ENCODE data around the gene LETMD1. TPM values are rescaled to one million over a fixed set of nuclear protein-coding genes. Genes with fewer than 3 reads are reported as not detected.
A peak's percentile ranks its signal among the peaks of the same experiment; 100 is the strongest.
"Not testable (repeated sequence)": the region's sequence is repeated elsewhere in the genome, so short reads cannot be mapped to it uniquely, and the experiment has no call there.

LETMD1 gene
- polyA plus RNA-seq, 1 experiment: 48.1 TPM

DNA sequence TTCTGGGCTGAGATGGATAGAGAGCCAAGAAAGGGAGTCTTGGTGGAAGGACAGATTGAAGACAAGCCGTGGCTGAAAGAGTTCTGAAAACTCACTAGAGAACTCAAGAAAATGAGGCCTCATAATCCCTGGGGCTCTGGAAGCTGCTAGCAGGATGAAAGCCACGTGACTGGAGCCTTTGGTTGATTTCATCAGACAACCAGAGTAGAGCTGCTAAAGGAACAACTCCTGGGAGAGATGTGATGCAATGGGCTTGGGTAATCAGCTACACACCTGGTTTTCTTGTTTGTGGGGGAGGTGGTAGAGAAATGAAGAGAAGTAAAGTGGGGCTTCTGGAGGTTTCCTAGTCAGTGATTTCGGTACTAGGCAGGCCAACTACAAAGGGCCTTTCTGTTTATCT is 21.9 kb downstream of the LETMD1 start:
- H3K27me3 ChIP-seq (ENCODE audit: control insufficient read depth, insufficient read depth, low read length): no peaks in the 10 kb centered on the region
- no peaks in the 10 kb centered on the region for H3K9me3 ChIP-seq (ENCODE audit: control insufficient read depth, insufficient read depth, low read length)
- no peak overlapping the region for H3K4me3 ChIP-seq (ENCODE audit: low read depth, low read length)
- TF ChIP-seq, protein P1, sequence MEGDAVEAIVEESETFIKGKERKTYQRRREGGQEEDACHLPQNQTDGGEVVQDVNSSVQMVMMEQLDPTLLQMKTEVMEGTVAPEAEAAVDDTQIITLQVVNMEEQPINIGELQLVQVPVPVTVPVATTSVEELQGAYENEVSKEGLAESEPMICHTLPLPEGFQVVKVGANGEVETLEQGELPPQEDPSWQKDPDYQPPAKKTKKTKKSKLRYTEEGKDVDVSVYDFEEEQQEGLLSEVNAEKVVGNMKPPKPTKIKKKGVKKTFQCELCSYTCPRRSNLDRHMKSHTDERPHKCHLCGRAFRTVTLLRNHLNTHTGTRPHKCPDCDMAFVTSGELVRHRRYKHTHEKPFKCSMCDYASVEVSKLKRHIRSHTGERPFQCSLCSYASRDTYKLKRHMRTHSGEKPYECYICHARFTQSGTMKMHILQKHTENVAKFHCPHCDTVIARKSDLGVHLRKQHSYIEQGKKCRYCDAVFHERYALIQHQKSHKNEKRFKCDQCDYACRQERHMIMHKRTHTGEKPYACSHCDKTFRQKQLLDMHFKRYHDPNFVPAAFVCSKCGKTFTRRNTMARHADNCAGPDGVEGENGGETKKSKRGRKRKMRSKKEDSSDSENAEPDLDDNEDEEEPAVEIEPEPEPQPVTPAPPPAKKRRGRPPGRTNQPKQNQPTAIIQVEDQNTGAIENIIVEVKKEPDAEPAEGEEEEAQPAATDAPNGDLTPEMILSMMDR (IDR thresholded peaks at IDR 0.05; ENCODE audit: low read depth, low read length): no peak
- ChIA-PET POLR2A (interaction anchor here (3.5 kb wide), 1 partner anchor 13 kb away, joined by 20 read pairs; the partner anchor contains the start of gene CSRNP2), CTCF (interaction anchor here (0.6 kb wide), 1 partner anchor 1104 kb away, joined by 5 read pairs; no protein-coding TSS in a partner anchor)
- DNase-seq (ENCODE audit: low read depth, low spot score): no peak
- H3K27ac ChIP-seq (ENCODE audit: low read depth, low read length): peak overlapping the region; percentile 57

DNA sequence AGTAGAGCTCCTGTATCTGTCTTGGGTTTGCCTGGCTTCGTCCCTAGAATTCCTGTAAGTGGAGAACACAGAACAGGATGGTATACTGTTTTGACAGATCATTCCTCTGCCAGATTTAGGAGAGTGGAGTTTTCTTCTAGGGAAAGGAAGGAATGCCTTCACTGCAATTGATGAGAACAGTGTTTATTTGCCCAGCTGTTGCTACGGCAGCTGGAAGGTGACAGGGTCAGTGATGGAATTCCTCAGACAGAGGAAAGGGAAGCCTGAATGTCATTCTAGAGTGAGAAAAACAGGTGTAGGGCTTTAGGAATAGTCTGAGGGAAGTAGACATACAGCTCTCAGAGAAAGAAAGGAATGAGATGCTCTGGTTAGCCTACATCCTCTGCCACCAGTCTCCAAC is 23.5 kb downstream of the LETMD1 start:
- ChIA-PET CTCF (no interaction called here), POLR2A (interaction anchor here (0.6 to 3.5 kb wide), 4 partner anchors 10 to 146 kb away, joined by 3 to 20 read pairs (median 4); partner anchors contain the start of genes CSRNP2 and POU6F1)
- DNase-seq (ENCODE audit: low read depth, low spot score): peak; percentile 24

DNA sequence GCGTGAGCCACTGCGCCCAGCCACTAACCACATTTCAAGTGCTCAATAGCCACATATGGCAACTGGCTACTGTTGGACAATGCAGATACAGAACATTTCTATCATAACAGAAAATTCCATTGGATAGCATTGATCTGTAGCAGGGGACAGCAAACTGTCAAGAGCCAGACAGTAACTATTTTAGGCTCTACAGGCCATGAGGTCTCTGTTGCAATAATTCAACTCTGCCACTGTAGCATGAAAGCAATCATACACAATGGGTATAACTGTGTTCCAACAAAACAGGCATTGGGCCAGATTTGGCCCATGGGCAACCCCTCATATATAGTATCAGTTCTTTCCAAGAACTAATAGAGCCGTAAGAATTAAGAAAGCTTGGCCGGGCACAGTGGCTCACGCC is 27.3 kb downstream of the LETMD1 start:
- Histone ChIP-seq H3K9me3 (ENCODE audit: control insufficient read depth, insufficient read depth, low read length) (no peaks in the 10 kb centered on the region), H3K4me3 (ENCODE audit: low read depth, low read length) (no peak overlapping the region), H3K27me3 (ENCODE audit: control insufficient read depth, insufficient read depth, low read length) (no peaks in the 10 kb centered on the region), H3K27ac (ENCODE audit: low read depth, low read length) (no peak overlapping the region)
- CTCF ChIA-PET: no interaction called here
- POLR2A ChIA-PET: interaction anchor here (2.8 kb wide), 1 partner anchor 8 kb away, joined by 20 read pairs; the partner anchor contains the start of gene CSRNP2
- DNase-seq (ENCODE audit: low read depth, low spot score): no peak
- TF ChIP-seq, protein P1 (IDR thresholded peaks at IDR 0.05; ENCODE audit: low read depth, low read length): no peak

More for the DNA sequence above, 23.5 kb downstream of the LETMD1 start:
- Histone ChIP-seq H3K27ac (ENCODE audit: low read depth, low read length) (peak overlapping the region; percentile 3), H3K27me3 (ENCODE audit: control insufficient read depth, insufficient read depth, low read length) (no peaks in the 10 kb centered on the region), H3K4me3 (ENCODE audit: low read depth, low read length) (no peak overlapping the region), H3K9me3 (ENCODE audit: control insufficient read depth, insufficient read depth, low read length) (no peaks in the 10 kb centered on the region)
- TF ChIP-seq, protein P1 (IDR thresholded peaks at IDR 0.05; ENCODE audit: low read depth, low read length): no peak

DNA sequence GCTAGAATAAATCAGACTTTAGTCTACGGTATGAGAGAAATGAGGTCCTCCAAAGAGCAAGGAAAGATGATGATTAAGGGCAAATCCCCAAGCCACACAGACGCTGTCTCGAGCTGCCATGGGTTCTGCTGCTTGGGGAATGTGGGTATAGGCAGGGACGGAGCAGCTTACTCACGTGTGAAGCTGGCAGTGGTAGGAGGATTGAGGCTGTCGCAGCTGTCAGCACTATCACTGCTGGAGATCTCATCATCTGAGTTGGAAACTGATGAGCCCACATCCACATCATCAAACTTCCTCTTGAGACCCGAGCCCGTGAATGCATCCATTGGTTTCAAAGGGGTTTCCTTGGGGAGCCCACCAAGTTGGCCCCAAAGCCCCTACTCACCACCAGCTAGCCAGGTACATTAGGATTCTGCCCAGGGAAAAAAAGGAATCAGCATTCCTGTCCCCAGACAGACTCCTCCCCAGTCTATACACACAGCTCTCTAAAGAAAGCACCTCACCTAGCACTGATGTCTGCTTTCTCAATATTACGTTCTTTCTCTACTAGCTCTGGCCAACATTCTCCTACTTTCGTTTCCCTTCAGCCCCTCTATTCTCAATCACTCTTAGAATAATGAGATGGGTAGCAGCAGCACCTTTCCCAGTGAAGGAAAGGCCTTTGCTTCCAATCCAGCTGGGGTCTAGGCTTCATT is 28.3 kb downstream of the LETMD1 start:
- DNase-seq (ENCODE audit: low read depth, low spot score): no peak
- TF ChIP-seq, protein P1 (IDR thresholded peaks at IDR 0.05; ENCODE audit: low read depth, low read length): no peak
- CTCF ChIA-PET: interaction anchor here (0.8 kb wide), 1 partner anchor 265 kb away, joined by 3 read pairs; no protein-coding TSS in a partner anchor
- no peaks in the 10 kb centered on the region for H3K27me3 ChIP-seq (ENCODE audit: control insufficient read depth, insufficient read depth, low read length)
- no peaks in the 10 kb centered on the region for H3K9me3 ChIP-seq (ENCODE audit: control insufficient read depth, insufficient read depth, low read length)
- no peak overlapping the region for H3K4me3 ChIP-seq (ENCODE audit: low read depth, low read length)
- H3K27ac ChIP-seq (ENCODE audit: low read depth, low read length): no peak overlapping the region
- POLR2A ChIA-PET: interaction anchor here (0.6 kb wide), 1 partner anchor 1128 kb away, joined by 3 read pairs; no protein-coding TSS in a partner anchor

DNA sequence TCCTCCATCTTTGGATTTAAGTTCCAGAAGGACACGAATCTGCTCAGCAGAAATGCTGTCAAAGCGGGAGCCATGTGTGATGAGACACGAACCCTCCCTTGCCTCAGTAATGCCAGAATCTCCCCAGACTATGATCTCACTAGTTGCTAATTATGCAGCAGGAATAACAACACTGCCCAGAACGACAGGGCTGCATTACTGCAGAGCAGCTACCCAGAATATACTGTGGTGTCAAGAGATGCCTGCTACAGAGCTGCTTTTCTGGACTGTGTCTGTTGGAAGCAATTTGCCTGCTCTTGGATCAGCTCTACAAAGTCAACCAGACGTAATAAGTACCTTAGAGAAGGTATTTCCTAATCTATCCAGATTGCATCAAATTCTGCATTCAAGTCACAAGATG is 29.8 kb downstream of the LETMD1 start:
- DNase-seq (ENCODE audit: low read depth, low spot score): no peak
- Histone ChIP-seq H3K9me3 (ENCODE audit: control insufficient read depth, insufficient read depth, low read length) (no peaks in the 10 kb centered on the region), H3K27me3 (ENCODE audit: control insufficient read depth, insufficient read depth, low read length) (no peaks in the 10 kb centered on the region), H3K27ac (ENCODE audit: low read depth, low read length) (no peak overlapping the region), H3K4me3 (ENCODE audit: low read depth, low read length) (no peak overlapping the region)
- TF ChIP-seq, protein P1 (IDR thresholded peaks at IDR 0.05; ENCODE audit: low read depth, low read length): no peak
- ChIA-PET POLR2A (no interaction called here), CTCF (no interaction called here)

DNA sequence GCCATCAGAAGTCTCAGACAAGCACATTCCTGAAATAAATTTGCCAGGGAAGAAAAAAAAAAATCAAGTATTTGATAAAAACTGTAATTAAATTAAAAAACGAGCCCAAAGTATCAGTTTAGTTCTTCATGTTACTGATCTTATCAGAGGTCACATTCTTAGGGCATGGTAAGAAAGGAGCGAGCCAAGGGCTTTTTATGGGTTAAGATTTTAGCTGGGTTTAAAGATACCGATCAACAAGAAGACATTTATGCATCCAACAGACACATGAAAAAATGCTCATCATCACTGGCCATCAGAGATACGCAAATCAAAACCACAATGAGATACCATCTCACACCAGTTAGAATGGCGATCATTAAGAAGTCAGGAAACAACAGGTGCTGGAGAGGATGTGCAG is 30.2 kb downstream of the LETMD1 start:
- DNase-seq (ENCODE audit: low read depth, low spot score); H3K4me3 ChIP-seq (ENCODE audit: low read depth, low read length); H3K27me3 ChIP-seq (ENCODE audit: control insufficient read depth, insufficient read depth, low read length); H3K27ac ChIP-seq (ENCODE audit: low read depth, low read length); CTCF ChIA-PET; POLR2A ChIA-PET; H3K9me3 ChIP-seq (ENCODE audit: control insufficient read depth, insufficient read depth, low read length): not testable (repeated sequence)

DNA sequence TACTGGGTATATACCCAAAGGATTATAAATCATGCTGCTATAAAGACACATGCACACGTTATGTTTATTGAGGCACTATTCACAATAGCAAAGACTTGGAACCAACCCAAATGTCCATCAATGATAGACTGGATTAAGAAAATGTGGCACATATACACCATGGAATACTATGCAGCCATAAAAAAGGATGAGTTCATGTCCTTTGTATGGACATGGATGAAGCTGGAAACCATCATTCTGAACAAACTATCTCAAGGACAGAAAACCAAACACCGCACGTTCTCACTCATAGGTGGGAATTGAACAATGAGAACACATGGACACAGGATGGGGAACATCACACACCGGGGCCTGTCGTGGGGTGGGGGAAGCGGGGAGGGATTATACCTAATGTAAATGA is 30.7 kb downstream of the LETMD1 start:
- CTCF ChIA-PET: interaction anchor here (0.6 kb wide), 1 partner anchor 62 kb away, joined by 4 read pairs; no protein-coding TSS in a partner anchor
- H3K9me3 ChIP-seq (ENCODE audit: control insufficient read depth, insufficient read depth, low read length); DNase-seq (ENCODE audit: low read depth, low spot score); H3K27ac ChIP-seq (ENCODE audit: low read depth, low read length); H3K4me3 ChIP-seq (ENCODE audit: low read depth, low read length); H3K27me3 ChIP-seq (ENCODE audit: control insufficient read depth, insufficient read depth, low read length); POLR2A ChIA-PET: not testable (repeated sequence)

Measured in AG04450 (cell line).